ENCODE results near the gene POLR2L.

The POLR2L gene

DNA sequence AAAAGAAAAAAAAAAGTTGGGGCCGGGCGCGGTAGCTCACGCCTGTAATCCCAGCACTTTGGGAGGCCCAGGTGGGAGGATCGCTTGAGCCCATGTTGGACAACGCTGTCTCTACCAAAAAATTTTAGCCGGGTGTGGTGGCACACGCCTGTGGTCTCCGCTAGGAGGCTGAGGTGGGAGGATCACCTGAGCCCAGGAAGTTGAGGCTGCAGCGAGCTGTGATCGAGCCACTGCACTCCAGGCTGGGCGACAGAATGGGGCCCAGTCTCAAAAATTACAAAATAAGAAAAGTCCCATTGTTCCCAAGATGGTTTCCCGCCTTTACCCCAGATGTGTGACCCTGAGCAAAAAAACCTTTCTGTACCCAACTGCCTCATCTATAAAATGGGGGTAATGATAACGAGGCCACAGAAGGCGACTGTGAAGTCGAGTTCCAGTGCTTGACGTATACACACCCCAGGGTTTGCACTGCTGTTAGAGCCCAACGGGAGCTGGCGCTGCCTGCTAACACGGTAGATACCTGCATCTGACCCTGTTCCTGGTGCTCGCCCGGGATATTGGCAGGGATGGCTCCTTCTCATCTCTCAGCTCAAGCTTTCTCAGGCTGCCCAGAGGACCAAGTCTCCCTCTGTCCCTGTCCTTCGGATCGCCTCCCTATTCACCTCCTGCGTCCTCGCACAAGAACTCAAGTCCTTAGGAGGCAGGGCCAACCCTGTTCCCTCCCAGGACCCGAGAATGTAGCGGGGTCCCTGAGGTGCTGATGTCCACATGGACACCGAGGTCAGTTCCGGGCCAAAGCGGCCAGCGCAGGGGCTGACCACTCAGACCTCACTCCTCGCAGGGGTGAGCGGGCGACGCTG lies 33.7 kb downstream of the POLR2L start:
- no peak for DNase-seq

DNA sequence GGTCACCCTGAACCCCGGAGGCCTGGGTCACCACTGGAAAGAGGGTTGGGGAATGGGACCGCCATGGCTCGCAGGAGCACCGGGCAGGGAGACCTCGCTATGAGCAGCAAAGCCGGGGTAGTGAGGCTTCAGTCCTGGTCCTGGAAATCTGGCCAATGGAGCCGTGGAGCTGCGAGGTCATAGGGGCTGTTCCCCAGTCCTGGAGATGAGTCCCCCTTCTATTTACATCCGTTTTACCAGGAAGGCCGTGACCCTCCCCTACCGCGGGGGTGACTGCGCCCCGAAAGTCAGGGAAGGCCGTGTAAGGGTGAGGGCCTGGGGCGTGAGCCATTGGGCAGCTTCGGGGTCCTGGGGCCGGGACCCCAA lies 37.7 kb downstream of the POLR2L start:
- DNase-seq: no peak

DNA sequence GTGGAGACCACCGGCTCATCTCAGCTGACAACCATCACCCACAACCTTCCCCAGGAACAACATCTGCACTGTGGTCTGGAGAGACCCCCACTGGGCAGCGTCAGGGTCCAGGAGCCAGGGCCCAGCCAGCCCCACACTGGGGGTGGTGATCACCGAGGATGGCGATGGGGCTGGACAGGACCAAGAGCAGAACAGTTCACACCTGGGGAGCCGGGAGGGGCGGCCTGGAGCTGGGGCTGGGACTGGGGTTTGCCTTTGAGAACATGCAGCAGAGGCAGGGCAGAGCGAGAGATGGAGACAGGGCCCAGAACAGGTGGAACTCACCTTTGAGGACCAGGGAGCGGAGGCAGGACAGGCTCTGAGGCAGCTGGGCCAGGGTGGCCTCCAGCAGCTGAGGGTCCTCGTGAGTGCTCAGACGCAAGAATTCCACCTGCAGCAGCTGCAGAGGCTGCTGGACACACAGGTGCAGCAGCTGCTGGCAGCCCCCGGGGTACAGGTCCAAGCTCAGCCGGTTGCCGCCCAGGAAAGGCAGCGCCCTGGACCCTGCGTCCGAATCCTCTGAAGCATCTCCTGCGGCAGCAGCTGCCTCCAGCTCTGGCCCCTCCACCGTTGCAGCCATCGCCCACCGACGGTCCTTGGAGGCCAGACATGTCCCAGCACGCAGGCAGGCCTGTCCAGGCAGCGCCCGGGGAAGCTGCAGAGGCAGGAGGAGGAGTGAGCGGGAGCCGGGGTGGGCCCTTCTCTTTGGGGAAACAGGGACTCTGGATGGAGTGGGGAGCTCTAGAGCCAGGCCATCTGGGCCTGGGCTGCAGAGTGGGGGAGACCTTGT lies 38.3 kb downstream of the POLR2L start:
- no peak for DNase-seq

DNA sequence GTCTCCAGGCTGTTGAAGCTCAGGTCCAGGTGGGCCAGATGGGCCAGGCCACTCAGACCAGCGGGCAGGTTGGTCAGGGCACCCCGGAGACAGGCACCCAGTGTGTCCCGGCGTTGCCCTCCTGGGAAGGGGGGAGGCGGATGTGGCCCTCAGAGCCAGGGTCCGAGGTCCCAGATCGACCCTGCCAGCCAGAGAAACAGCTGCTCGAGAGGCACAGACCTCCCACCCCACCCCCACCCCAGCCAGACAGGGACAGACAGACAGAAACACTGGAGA lies 38.9 kb downstream of the POLR2L start:
- no peak for DNase-seq

DNA sequence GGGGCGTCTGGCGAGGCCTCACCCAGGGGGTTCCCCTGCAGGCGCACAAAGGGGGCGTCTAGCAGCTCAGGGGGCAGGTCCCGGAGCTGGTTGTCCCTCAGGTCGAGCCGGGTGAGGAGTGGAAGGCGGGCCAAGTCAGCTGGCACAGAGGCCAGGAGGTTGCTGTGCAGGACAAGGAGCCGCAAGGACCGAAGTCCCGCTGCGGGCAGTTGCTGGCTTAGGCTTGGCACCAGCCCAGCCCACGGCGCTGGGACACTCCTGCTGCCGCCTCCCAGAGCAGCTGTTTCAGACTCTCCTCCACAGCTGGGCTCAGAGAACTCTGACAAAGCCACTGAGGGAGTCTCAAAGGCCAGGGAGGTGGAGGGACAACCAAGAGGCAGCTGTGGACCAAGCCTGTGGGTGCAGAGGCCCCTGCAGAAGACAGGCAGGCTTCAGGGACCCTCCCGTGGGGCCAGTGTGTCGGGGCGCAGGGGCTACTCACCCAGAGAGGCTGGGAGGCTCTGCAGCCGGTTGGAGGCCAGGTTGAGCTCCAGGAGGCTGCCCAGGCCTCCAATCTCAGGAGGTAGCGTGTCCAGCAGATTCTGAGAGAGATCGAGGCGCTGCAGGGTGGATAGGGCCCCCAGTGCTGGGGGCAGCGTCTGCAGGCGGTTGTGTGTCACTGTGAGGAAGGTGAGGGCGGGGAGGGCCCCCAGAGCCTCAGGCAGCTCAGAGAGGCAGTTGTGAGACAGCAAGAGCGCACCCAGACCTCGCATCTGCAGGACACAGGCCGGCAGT lies 39.4 kb downstream of the POLR2L start:
- DNase-seq: no peak

DNA sequence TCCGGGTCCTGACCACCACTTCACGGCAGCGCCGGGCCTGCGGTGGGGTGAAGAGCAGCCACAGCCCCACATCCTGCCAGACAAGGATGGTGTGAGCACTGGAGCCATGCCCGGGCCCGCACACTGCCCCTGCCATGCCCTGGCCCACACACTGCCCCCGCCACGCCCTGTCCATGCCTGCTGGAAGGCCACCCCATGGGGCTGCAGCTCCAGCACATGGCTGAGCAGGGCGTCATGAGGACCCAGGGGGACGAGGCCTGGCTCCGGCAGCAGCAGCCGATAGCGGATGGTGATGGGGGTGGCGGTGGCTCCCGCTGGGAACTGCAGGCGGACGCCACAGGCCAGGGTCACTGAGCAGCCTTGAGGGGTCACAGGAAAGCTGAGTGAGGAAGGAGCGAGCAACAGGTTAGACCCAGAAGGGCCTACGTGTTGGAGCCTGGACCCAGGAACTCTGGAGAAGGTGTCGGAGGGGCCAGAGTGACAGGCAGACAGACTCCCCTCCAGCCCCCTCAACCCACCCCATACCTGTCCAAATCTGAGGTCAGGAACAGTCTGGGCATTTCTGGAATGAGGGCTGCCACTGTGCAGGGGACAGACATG lies 40.2 kb downstream of the POLR2L start:
- DNase-seq: no peak

DNA sequence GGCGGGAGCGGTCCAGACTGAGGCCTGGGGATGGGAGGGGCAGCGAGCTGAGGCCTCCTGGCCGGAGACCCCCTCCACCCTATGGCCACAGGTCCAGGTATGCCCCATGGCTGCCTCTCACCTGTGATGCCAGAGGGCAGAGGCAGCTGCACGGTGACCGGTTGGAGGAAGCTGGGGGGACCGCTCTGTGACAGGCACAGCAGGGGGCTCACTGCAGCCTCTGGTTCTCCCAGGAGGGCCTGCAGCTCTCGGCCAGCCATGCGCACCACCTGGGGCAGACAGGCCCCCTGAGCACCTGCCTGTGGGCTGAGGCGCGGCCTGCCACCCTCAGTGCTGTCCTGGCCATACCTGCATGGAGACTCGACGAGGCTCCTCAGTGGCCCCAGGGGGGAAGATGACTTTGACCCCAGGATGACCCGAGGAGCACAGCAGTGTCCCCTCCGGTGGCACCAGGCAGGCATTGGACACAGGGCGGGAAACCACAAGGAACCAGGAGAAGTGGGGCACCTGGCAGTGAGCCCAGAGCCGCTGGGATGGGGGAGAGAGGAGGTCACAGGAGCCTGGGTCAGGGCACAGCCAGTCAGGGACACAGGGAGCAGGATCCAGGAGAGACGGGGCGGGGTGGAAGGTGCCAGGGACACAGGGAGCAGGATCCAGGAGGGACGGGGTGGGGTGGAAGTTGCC lies 41.1 kb downstream of the POLR2L start:
- no peak for DNase-seq

DNA sequence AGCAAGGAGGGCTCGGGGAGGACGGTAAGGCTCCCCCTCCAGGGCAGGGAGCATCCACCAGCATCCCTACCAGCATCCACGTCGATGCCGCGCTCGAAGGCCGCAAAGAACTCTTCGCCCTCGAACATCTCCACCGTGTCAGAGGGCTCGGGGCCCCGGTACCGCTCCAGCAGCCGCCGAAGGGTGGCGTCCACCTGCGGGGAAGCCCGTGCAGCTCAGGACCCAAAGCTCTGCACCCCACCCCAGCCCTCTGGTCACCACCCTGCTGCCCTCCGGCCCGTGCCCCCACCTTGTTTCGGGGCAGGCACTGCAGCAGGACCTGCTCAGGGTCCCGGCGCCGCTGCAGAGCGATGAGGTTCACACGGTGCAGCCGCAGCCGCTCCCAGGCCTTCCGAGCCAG lies 41.9 kb downstream of the POLR2L start:
- no peak for DNase-seq

DNA sequence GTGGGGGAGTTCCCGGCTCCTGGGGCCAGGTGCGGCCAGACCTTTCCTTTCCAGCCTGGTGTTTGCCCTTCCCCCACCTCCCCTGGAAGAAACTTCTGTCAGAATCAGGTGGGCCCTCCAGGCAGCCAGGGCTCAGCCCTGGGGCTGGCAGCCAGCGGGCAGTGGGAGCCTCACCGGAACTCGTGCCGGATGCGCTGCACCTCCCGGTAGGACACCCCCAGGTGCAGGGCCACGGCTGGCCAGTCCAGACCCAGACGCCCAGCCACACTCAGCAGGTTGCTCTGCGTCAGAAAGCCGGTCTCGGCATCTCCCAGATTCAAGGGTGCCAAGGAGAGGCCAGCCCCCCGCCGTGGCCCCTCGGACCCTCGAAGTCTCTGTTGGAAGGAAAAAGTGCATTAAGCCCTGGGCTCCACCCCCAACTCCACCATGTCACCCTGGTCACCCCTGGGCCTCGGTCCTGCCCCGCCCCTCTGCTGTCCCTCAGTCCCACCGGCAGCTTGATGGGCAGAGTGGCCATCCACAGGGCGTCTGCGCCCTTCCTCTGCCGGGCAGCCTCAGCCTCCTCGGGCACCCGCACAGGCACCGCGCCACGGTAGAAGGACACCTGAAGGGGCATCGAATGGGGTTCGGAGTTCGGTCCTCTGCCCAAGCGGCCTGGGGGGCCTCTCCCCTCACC lies 42.5 kb downstream of the POLR2L start:
- no peak for DNase-seq

DNA sequence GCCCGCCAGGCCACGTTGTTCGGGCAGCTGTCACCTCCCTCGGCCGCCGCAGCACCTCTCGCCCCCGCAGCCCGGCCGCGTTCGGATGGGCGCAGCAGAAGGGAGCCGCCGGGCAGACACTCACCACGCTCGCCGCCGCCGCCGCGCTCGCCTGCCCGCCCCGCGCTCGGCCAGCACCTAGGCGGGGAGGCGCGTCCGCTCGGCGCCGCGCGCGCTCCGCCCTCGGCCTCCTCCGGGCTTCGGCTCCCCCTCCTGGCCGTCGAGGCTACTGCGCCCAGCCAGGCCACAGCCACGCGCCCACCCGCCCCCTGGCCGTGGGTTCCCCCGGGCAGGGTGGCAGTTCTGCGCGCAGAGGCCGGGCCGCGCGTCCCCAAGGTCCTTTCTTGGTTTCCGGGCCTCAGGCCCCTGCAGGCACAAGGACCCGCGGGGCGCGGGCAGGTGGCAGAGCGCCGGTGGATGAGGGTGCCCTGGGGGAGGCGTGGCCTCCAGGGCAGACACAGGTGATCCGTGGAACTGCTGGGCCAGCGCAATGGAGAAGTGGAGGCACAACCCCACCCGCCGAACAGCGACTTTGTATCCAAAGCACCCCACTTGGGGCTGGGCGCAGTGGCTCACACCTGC lies 44.1 kb downstream of the POLR2L start, which contains the start of gene SLC25A22:
Gene SLC25A22, minus strand, starts transcription at position 189 of the 621 bp plus-strand sequence. CDS start 3,275 bp downstream, outside the sequence.
- peak; percentile 75 for DNase-seq

DNA sequence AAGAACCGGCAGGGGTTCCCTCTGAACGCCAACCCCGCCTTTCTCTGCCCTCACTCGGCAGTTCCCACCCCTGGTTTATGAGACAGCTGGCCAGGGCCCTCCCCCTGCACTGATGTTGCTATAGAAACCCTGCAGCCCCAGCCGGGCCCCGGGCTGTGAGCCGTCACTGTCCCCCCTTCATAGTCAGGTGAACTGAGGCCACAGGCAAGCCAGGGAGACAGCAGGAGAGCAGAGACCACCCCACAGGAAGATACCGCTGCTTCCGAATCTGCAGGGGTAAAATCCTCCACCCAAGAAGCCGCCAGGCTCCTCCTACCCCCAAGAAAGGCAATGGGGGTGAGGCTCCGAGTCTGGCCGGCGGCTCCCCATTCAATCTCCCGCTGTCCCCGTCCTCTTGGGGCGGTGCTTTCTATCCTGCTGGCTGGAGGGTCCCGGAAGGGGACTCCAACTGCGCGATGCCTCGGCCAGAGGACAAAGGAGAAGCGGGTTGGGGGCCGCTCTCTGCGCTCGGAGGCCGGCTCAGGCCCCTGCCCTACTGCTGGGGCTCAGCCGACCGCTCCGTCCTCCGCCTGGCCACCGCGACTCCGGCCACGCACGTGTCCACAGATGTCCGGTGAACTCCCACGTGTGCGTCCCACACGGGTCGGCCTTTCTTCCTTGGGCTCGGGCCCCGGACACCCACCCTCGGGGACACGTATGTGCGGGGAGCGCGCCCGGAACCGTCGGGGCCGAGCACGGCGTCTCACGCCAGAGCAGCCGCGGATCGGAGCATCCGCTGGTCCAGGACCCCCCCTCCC lies 44.8 kb downstream of the POLR2L start:
- peak; percentile 86 for DNase-seq

DNA sequence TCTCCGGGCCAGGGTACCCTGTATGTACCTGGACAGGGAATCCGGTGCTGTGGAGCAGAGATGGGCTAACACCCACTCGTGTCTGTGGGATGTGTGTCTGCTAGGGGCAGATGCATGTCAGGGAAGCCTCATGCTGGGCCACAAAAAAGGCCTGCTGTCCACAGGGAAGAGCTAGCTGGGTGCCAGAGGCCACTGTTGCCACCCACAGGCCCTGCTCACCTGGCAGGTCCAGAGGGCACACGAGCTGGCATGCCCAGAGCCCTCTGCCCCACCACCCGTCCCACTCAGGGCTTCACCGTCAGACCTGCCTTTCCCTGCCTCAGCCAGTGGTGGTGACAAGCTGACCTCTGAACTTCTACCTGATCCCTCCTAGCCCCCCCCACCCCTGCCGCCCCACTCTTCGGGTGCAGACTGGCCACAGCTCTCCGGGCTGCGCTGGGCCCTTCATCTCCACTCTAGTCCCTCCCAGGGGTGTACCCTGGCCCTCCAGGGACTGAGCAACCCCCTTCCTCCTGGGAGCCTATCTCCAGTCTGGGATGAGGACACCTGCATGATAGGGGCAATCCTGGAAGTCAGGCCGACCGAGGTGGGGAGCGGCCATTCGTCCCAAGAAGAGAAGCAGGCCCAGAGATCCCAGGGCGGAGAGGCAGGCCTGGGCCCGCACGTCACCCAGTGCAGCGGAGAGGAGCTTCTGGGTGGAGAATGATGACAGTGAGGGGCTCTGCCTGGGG lies 45.6 kb downstream of the POLR2L start:
- no peak for DNase-seq

DNA sequence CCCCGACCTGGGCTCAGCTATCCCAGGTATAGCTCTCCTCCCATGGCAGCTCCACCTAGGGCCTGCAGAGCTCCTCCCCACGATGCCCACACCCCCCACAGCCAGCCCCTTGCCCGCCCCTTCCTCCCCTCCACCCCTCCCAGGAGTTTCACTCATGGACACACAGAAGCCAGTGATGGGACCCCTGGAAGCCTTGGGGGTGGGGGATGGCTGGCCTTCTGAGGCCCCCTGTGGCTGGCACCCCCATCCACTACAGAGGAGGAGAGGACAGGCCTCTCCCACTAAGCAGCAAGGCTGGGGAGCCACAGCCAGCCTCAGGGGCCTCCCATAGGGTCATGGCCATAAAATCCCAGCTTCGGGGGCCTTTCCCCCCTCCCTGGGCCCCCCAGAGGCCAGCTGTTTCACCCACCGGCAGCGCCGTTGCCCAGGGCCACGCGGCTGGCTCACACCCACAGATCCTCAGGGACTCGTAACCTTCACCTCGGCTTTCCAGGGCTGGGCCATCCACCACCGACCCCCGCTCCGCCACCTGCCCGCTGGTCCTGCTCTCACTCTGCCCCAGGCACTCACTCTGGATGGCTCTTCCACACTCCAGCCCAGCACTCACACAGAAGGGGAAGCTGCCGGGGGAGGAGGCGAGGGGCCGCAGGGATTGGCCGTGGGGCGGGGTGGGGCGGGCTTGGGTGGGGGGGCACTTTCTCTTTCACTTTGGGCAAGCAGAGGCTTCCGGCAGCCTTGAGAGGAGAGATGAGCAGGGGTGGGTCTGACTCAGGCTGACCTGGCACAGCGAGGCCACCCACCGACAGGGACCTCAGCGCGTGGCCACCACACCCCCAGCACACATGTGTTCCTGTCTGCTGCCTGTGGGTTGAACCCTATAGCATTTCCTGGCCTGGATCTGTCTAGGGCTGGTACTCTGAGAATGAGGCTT lies 46.4 kb downstream of the POLR2L start:
- peak; percentile 80 for DNase-seq

DNA sequence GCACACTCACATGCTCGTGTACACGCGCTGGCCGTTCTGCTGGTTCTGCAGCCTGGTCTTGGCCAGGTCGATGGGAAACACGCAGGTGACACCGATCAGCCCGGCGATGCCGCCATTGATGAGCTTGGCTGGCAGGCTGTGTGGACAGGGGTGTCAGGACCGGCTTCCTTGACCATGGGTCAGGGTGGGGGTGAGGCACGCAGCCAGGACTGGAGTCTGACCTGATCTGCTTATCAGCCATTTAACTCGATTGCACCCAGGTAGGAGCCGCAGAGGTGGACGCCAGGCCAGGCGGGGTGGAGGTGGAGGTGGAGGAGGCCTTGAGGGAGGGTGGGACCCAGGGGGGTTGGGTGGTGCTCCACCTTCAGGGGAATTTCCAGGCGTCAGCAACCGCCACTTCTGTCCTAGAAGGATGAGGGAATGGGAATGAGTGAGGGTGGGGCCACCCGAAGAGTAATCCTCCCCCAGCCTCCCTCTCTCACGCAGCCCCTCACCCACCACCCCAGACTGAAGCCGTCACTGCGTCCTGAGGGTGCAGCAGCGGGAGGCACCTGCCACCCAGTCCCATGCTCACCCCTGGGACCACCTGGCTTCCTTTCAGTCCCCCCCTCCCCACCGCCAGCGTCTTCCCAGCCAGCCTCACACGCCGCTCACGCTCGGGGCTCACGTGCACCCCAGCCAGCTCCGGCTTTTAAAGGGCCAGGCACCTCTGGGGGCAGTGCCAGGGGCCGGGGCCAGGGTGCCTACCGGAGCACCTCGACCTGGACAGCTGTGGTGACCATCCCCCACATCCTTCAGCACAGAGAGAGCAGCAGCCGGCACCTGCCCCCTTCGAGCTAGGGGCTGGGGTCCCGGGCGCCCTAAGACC lies 47.3 kb downstream of the POLR2L start:
- DNase-seq: no peak

DNA sequence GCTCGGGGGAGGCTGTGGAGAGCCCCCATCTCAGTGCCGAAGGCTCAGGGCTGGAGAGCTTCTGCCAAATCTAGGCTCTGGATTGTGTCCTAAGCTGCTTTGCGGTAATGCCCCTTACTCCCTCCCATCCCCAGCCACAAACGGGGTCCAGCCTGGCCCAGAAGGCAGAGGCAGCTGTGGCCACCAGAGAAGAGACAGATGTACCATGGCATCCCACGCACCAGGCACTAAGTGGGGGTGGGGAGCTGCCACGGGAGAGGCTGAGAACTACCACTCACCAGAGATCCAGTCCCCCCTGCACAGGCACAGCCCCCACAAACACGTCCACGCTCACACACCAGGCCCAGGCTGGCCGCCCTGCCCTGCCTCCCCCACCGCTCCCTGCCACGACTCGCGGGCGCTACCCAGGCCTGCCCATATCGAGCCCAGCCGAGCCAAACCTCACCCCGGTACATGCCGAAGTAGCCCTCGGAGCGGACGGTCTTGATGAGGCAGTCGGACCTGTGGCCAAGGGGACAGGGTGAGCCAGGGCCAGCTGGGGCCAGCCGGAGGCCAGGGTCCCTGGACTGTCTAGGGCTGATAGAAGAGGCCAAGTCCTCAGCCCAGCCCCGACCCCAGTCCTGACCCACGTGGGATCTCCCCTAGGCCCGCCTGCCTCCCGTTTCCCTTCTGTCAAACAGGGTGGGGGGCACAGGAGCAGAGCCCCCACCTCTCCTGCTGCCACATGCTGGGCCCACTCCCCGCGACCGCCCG lies 48.1 kb downstream of the POLR2L start:
- no peak for DNase-seq

DNA sequence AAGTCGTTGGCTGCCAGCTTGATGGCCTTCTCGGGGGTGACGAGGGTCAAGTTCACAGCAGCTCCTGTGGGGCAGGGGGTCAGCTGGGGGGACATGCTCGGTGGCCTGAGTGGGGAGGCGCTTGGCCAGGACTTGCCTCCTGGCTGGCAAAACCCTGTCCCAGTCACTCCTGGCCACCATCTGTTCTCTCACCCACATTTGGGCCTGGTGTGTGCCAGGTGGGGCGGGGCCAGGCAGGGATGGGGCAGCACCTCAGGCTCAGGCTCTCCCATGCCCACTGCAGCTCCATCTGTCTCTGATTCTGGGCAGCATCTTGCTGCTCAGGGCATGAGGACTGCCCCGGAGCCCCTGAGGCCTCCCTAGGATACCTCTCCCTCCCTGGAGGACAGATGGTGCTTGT lies 48.8 kb downstream of the POLR2L start:
- no peak for DNase-seq

DNA sequence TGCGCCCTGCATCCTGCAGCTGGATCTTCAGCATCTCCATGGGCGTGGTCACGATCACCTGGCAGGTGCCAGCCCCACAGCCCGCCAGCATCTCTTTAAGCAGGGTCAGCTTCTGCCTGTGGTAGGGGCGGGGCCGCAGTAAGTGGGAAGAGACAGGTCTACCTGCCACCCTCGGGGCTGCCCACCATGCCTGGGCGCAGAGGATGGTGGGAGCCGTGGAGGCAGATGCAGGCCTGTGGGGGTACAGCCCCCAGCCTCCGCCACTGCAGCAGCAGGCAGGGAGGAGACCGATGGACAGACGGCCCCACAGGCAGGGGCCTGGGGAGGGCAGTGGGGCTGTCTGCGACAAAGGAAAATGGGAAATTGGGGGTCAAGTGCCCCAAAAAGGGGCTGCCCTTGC lies 49.5 kb downstream of the POLR2L start:
- DNase-seq: no peak
